H1 (cell line): Measurements from ENCODE around the gene CMIP. TPM values are rescaled to one million over a fixed set of nuclear protein-coding genes. Genes with fewer than 3 reads are reported as not detected.

Source experiments
- CTCF ChIA-PET: fragments of 300-600 bp; sonication (Branson Sonifier 250); formaldehyde crosslinking; loops from one replicate; lab custom pipeline; 2021; ENCODE audit not compliant: partially characterized antibody; lab: Charles Lee
- POLR2A ChIA-PET: fragments of 300-600 bp; sonication (Branson Sonifier 250); formaldehyde crosslinking; loops from one replicate; lab custom pipeline; 2021; ENCODE audit warnings: inconsistent platforms; ENCODE audit not compliant: partially characterized antibody; lab: Charles Lee
- DNase-seq, 2 experiments: peaks; one replicate each; pipeline versions ENCODE4 v3.0.0 to v3.0.0-alpha.2; 2010 to 2022; ENCODE audit warnings: low spot score in 2 of 2, low read depth in 1 of 2, mixed read lengths in 1 of 2
- FAIRE-seq: peaks from 2 replicates; lab custom pipeline; 2011; peaks lifted over from hg19 to GRCh38; lab: Jason Lieb, UNC
- H2AFZ ChIP-seq: 2 replicates; pipeline ENCODE4 v1.8.1; 2012; ENCODE audit warnings: low read length, inconsistent platforms
- H2AK5ac ChIP-seq: 2 replicates; pipeline ENCODE4 v1.6.1; 2013; ENCODE audit warnings: low read depth, low read length
- H2BK120ac ChIP-seq: replicated peaks from 2 replicates; pipeline ENCODE3; 2013; ENCODE audit warnings: low read depth, low read length, inconsistent platforms
- H2BK12ac ChIP-seq: 2 replicates; pipeline ENCODE4 v1.6.1; 2013; ENCODE audit warnings: low read depth, low read length
- H2BK15ac ChIP-seq: 2 replicates; pipeline ENCODE4 v1.6.1; 2013; ENCODE audit warnings: low read length
- H2BK20ac ChIP-seq: 2 replicates; pipeline ENCODE4 v1.6.1; 2013; ENCODE audit warnings: low read length
- H2BK5ac ChIP-seq: 2 replicates; pipeline ENCODE4 v1.6.1; 2013; ENCODE audit warnings: low read depth, low read length
- H3K14ac ChIP-seq: 2 replicates; pipeline ENCODE4 v1.6.1; 2013; ENCODE audit warnings: inconsistent platforms; ENCODE audit not compliant: insufficient read length
- H3K18ac ChIP-seq: 2 replicates; pipeline ENCODE4 v1.6.1; 2013; ENCODE audit warnings: low read length; ENCODE audit errors: extremely low read depth
- H3K23ac ChIP-seq: 2 replicates; pipeline ENCODE4 v1.6.1; 2013; ENCODE audit warnings: inconsistent platforms; ENCODE audit not compliant: insufficient read length
- H3K23me2 ChIP-seq: 2 replicates; pipeline ENCODE4 v1.6.1; 2013; ENCODE audit warnings: low read depth, low read length
- H3K27ac ChIP-seq: 2 replicates; pipeline ENCODE4 v1.6.1; 2011; ENCODE audit warnings: low read depth, low read length, inconsistent platforms
- H3K27me3 ChIP-seq, 4 experiments: replicated peaks in 1 of 4; 1 replicate in 1 of 4; 2 replicates in 3 of 4; pipeline versions ENCODE4 v1.6.1 to v1.8.1; 2011 to 2013; ENCODE audit warnings: low read length in 3 of 4, mild to moderate bottlenecking in 3 of 4, inconsistent platforms in 2 of 4, mixed read lengths in 2 of 4, moderate library complexity in 1 of 4; ENCODE audit not compliant: control insufficient read depth in 3 of 4, insufficient read depth in 3 of 4; ENCODE audit errors: extremely low read depth in 1 of 4
- H3K36me3 ChIP-seq, 4 experiments: 2 replicates each; pipeline versions ENCODE4 v1.6.1 to v1.8.1; 2011 to 2013; ENCODE audit warnings: mild to moderate bottlenecking in 4 of 4, low read length in 3 of 4, moderate library complexity in 2 of 4, control low read depth in 1 of 4, inconsistent platforms in 1 of 4; ENCODE audit not compliant: insufficient read depth in 4 of 4, control insufficient read depth in 2 of 4
- H3K4ac ChIP-seq: replicated peaks from 2 replicates; pipeline ENCODE3; 2013; ENCODE audit warnings: low read length, low read depth, mixed read lengths, inconsistent platforms; ENCODE audit not compliant: insufficient read length
- H3K4me1 ChIP-seq, 4 experiments: replicated peaks in 1 of 4; 1 replicate in 1 of 4; 2 replicates in 3 of 4; pipeline versions ENCODE4 v1.6.1 to v1.8.1; 2011 to 2013; ENCODE audit warnings: low read length in 3 of 4, inconsistent platforms in 2 of 4, mixed read lengths in 1 of 4; ENCODE audit not compliant: insufficient read depth in 4 of 4, control insufficient read depth in 3 of 4
- H3K4me2 ChIP-seq, 2 experiments: 2 replicates each; pipeline versions ENCODE4 v1.6.1 to v1.8.1; 2011 to 2013; ENCODE audit warnings: low read depth in 2 of 2, low read length in 2 of 2, control low read depth in 1 of 2, inconsistent platforms in 1 of 2, mild to moderate bottlenecking in 1 of 2; ENCODE audit not compliant: insufficient read depth in 1 of 2
- H3K4me3 ChIP-seq, 4 experiments: fragments of 200-600, 300-600 bp in 1 of 4; sonication (generic), shearing (Covaris generic), sonication (Bioruptor Twin) in 1 of 4; 2 replicates each; pipeline versions ENCODE4 v1.5.1 to v1.8.1; 2011 to 2016; ENCODE audit warnings: low read length in 4 of 4, low read depth in 3 of 4, control low read depth in 2 of 4, inconsistent platforms in 2 of 4, mild to moderate bottlenecking in 2 of 4, mixed read lengths in 1 of 4, moderate library complexity in 1 of 4; ENCODE audit not compliant: insufficient read depth in 2 of 4; ENCODE audit errors: extremely low read depth in 1 of 4
- H3K56ac ChIP-seq: replicated peaks from 2 replicates; pipeline ENCODE3; 2013; ENCODE audit warnings: low read depth, mild to moderate bottlenecking, mixed read lengths, low read length, inconsistent platforms; ENCODE audit not compliant: insufficient read length
- H3K79me1 ChIP-seq: 2 replicates; pipeline ENCODE4 v1.6.1; 2013; ENCODE audit warnings: low read depth, low read length, control low read depth
- H3K79me2 ChIP-seq, 2 experiments: 2 replicates each; pipeline versions ENCODE4 v1.6.1 to v1.8.1; 2012 to 2013; ENCODE audit warnings: low read length in 2 of 2, mild to moderate bottlenecking in 2 of 2, inconsistent platforms in 1 of 2; ENCODE audit not compliant: insufficient read depth in 2 of 2, control insufficient read depth in 1 of 2
- H3K9ac ChIP-seq, 4 experiments: replicated peaks in 1 of 4; 1 replicate in 1 of 4; 2 replicates in 3 of 4; pipeline versions ENCODE4 v1.6.1 to v1.8.1; 2011 to 2013; ENCODE audit warnings: low read depth in 3 of 4, low read length in 3 of 4, control low read depth in 2 of 4, mild to moderate bottlenecking in 2 of 4, moderate library complexity in 2 of 4, inconsistent platforms in 1 of 4; ENCODE audit errors: extremely low read depth in 1 of 4
- H3K9me3 ChIP-seq, 2 experiments: 2 replicates each; pipeline versions ENCODE4 v1.6.1 to v1.8.1; 2012 to 2013; ENCODE audit warnings: mild to moderate bottlenecking in 2 of 2, moderate library complexity in 2 of 2, control low read depth in 1 of 2, inconsistent platforms in 1 of 2, low read depth in 1 of 2, low read length in 1 of 2, mixed read lengths in 1 of 2; ENCODE audit not compliant: insufficient read depth in 2 of 2
- H4K20me1 ChIP-seq, 2 experiments: replicated peaks in 1 of 2; 2 replicates each; pipeline versions ENCODE3 to v1.8.1; 2011 to 2013; ENCODE audit warnings: inconsistent platforms in 2 of 2, low read length in 2 of 2, mild to moderate bottlenecking in 1 of 2; ENCODE audit not compliant: insufficient read depth in 2 of 2, control insufficient read depth in 1 of 2
- H4K5ac ChIP-seq: 2 replicates; pipeline ENCODE4 v1.6.1; 2013; ENCODE audit warnings: low read length, low read depth, mixed read lengths, inconsistent platforms; ENCODE audit not compliant: insufficient read length
- H4K8ac ChIP-seq: 2 replicates; pipeline ENCODE4 v1.8.0; 2013; ENCODE audit warnings: mild to moderate bottlenecking, moderate library complexity, low read length, inconsistent platforms; ENCODE audit not compliant: insufficient read depth; ENCODE audit errors: extremely low read depth
- H4K91ac ChIP-seq: replicated peaks from 2 replicates; pipeline ENCODE3; 2013; ENCODE audit warnings: low read length, mixed read lengths, inconsistent platforms; ENCODE audit not compliant: insufficient read length
- CBX5 ChIP-seq: fragments of 300-800, 300-1000 bp; sonication (generic); IDR thresholded peaks from 2 replicates; pipeline ENCODE4 v1.7.1; 2016; ENCODE audit warnings: antibody characterized with exemption, low read length, low read depth
- CHD1 ChIP-seq: IDR thresholded peaks from 2 replicates; pipeline ENCODE4 v1.6.1; 2012; ENCODE audit warnings: low read depth, low read length, improper control_type of control experiment
- FOSL1 ChIP-seq: IDR thresholded peaks from 2 replicates; pipeline ENCODE4 v1.6.1; 2011; ENCODE audit warnings: mild to moderate bottlenecking, low read depth, low read length, moderate library complexity; ENCODE audit not compliant: insufficient read depth
- RXRA ChIP-seq: IDR thresholded peaks from 2 replicates; pipeline ENCODE4 v1.6.1; 2011; ENCODE audit warnings: low read depth, mild to moderate bottlenecking, low read length, moderate library complexity; ENCODE audit not compliant: insufficient read depth
- SP1 ChIP-seq: IDR thresholded peaks from 2 replicates; pipeline ENCODE4 v1.6.1; 2011; ENCODE audit warnings: low read depth, low read length
- SUZ12 ChIP-seq: fragments of 200-600 bp; sonication (generic); IDR thresholded peaks from 2 replicates; pipeline ENCODE4 v1.6.1; 2012; ENCODE audit warnings: mild to moderate bottlenecking, inconsistent platforms, low read length, moderate library complexity, mixed read lengths
- TCF12 ChIP-seq: IDR thresholded peaks from 2 replicates; pipeline ENCODE4 v1.6.1; 2011; ENCODE audit warnings: low read depth, mild to moderate bottlenecking, low read length
- ZNF274 ChIP-seq: IDR thresholded peaks from 2 replicates; pipeline ENCODE4 v1.7.0; 2012; ENCODE audit warnings: low read length, borderline replicate concordance; ENCODE audit errors: extremely low read depth
- WGBS, 2 experiments: shearing (Covaris generic) in 1 of 2; methylation state at CpG; one replicate each; pipeline versions ENCODE4 v1.1.6 to v1.1.7; 2013 to 2015; ENCODE audit warnings: low lambda C conversion rate in 2 of 2, mixed read lengths in 2 of 2, inconsistent platforms in 1 of 2, low coverage in 1 of 2, missing lambda C conversion rate in 1 of 2; ENCODE audit not compliant: insufficient replicate concordance in 2 of 2, insufficient coverage in 1 of 2, insufficient read length in 1 of 2; ENCODE audit errors: extremely low coverage in 1 of 2, missing lambda C conversion rate in 1 of 2; 5-methylcytosine and 5-hydroxymethylcytosine counted together
- polyA plus RNA-seq, 7 experiments: library from polyadenylated mRNA; depleted of rRNA in 3 of 7; stranded (reverse) in 5 of 7; unstranded in 2 of 7; fragments of >200 nt in 5 of 7; fragments of 200-250 nt in 2 of 7; gene quantifications; 1 replicate in 5 of 7; 2 replicates in 1 of 7; 4 replicates in 1 of 7; pipeline versions ENCODE4 v1.2.1 to v1.2.3, GENCODE V29; 2011 to 2013; ENCODE audit warnings: missing spikeins in 2 of 7, mixed read lengths in 2 of 7
- total RNA-seq: library from RNA; stranded (reverse); fragmentation: NEBNext Ultra II Directional; extraction: Animal tissue kit (Norgen Biotek cat#: 25700); gene quantifications from 2 replicates; pipeline ENCODE4 v1.2.1, GENCODE V29; 2021
- TF ChIP-seq, protein P1 (sequence below): IDR thresholded peaks from 2 replicates; pipeline ENCODE4 v1.6.1; 2011; ENCODE audit warnings: low read length, improper control_type of control experiment
- TF ChIP-seq, protein P2 (sequence below): IDR thresholded peaks from 2 replicates; pipeline ENCODE4 v1.6.1; 2011; ENCODE audit warnings: low read depth, mild to moderate bottlenecking, low read length; ENCODE audit not compliant: insufficient read depth

The CMIP gene
- total and polyA plus RNA-seq, 2 of the 8 experiments (the other 6 are each of a cell fraction or from before 2014, with no cell fraction given): 7.9 to 53.2 TPM

DNA sequence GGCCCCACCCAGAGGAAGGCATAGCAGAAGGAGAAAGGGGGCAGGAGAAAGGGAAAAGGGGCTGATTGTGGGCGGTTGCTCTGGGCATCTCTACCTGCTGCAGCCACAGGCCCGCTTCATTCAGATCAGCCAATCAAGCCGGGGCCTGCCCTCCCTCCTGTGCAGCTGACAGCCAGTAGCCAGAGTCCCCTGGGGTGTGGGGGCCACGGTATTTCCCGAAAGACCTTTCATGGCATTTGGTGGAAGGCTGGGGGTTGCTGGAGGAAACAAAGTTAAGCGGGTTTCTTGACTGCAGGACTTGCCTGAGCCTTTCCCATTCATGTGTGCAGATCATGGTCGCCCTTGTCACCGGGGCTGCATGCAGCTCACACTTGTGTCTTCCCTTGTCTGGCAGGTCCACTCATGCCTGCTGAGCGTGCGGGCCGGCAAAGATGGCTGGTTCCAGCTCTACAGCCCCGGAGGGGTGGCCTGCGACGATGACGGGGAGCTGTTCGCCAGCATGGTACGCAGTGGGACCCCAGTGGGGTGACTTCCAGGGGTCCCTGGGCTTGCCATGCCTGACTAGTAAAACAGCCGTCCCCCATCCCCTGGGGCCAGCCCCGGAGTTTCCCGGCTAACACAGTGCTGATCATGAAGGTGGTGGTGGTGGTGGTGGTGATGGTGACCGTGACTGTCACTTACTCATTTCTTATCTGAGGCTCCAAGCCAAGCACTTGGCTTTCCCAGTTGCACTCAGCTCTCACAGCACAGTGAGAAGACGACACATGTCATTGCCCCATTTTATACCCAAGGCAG lies 251.8 kb downstream of the CMIP start:
- Histone ChIP-seq H3K4me1 (no peaks in the 10 kb centered on the region), H3K79me2 (no peaks in the 10 kb centered on the region), H4K8ac (0 out of 2 replicates have a peak overlapping the region, but pooled peaks have one; percentile 29), H4K20me1 (peaks cover 1 to 2% of the 10 kb centered on the region in 2 experiments), H4K5ac (no peak overlapping the region), H2BK12ac (no peak overlapping the region), H3K56ac (no peak overlapping the region), H3K27ac (no peak overlapping the region), H3K23ac (no peak overlapping the region), H3K14ac (no peak overlapping the region), H2BK20ac (no peak overlapping the region), H3K27me3 (no peaks in the 10 kb centered on the region), H3K9ac (no peak overlapping the region), H2BK15ac (no peak overlapping the region), H3K18ac (no peak overlapping the region), H2BK120ac (no peak overlapping the region), H4K91ac (no peak overlapping the region), H2BK5ac (peak overlapping the region; percentile 26), H3K23me2 (no peaks in the 10 kb centered on the region), H3K4ac (no peak overlapping the region), H3K9me3 (no peaks in the 10 kb centered on the region), H3K79me1 (no peaks in the 10 kb centered on the region), H3K4me3 (no peak overlapping the region), H3K36me3 (peaks cover 6 to 23% (median 16%) of the 10 kb centered on the region in 4 experiments; a peak in 7 of 8 replicates), H2AFZ (no peak overlapping the region), H2AK5ac (no peak overlapping the region), H3K4me2 (no peak overlapping the region)
- POLR2A ChIA-PET: interaction anchor here (0.7 to 2.3 kb wide), 2 partner anchors 14 to 75 kb away, joined by 3 to 7 read pairs; no protein-coding TSS in a partner anchor
- 90% methylated on average over 22 of the region's 22 CpGs; no CpG with 5 or more reads in 1 of the 2 experiments for WGBS, 2 experiments
- FAIRE-seq: no peak
- DNase-seq: no peak
- CTCF ChIA-PET: interaction anchor here (0.5 to 9.8 kb wide), 48 partner anchors 10 to 548 kb away, joined by 3 to 134 read pairs (median 6); no protein-coding TSS in a partner anchor
- TF ChIP-seq TCF12 (no peak), ZNF274 (no peak), SUZ12 (no peak), SP1 (no peak), RXRA (no peak), CBX5 (no peak), CHD1 (no peak), FOSL1 (no peak)
- TF ChIP-seq, protein P1, sequence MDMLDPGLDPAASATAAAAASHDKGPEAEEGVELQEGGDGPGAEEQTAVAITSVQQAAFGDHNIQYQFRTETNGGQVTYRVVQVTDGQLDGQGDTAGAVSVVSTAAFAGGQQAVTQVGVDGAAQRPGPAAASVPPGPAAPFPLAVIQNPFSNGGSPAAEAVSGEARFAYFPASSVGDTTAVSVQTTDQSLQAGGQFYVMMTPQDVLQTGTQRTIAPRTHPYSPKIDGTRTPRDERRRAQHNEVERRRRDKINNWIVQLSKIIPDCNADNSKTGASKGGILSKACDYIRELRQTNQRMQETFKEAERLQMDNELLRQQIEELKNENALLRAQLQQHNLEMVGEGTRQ: no peak
- TF ChIP-seq, protein P2, sequence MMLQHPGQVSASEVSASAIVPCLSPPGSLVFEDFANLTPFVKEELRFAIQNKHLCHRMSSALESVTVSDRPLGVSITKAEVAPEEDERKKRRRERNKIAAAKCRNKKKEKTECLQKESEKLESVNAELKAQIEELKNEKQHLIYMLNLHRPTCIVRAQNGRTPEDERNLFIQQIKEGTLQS: no peak
